ENCODE results near the gene CDH10. TPM values are rescaled to one million over a fixed set of nuclear protein-coding genes. Genes with fewer than 3 reads are reported as not detected.

CDH10 gene
- total and polyA plus RNA-seq, 2 donors (not counting 3 experiments of a cell fraction or from before 2014, with no cell fraction given) = 0.07 TPM; not detected in 1

GRCh38 chr5:24496268-24496667, 148.5 kb downstream of the CDH10 start:
- no peak overlapping the region for H3K4me2 ChIP-seq (ENCODE audit: insufficient read depth, low read length)
- POLR2A ChIA-PET = no interaction called here
- no peak for TF ChIP-seq CTCF (IDR thresholded peaks at IDR 0.05; ENCODE audit: extremely low read depth in 1 of 2, insufficient read depth in 1 of 2, low read depth in 1 of 2, low read length in 2 of 2)
- TF ChIP-seq JUN (IDR thresholded peaks at IDR 0.05; ENCODE audit: borderline replicate concordance, insufficient read depth, insufficient read length, low read depth) = no peak
- TF ChIP-seq POLR2AphosphoS5 (IDR thresholded peaks at IDR 0.05; ENCODE audit: insufficient read depth, low read depth, low read length) = no peak
- no peak for TF ChIP-seq MAX (IDR thresholded peaks at IDR 0.05; ENCODE audit: insufficient read depth, insufficient read length)
- no peak for TF ChIP-seq MYC (IDR thresholded peaks at IDR 0.05; ENCODE audit: low read depth, low read length)
- no peak for TF ChIP-seq POLR2A (IDR thresholded peaks at IDR 0.05; ENCODE audit: low read depth, low read length)
- TF ChIP-seq EZH2 (IDR thresholded peaks at IDR 0.05; ENCODE audit: borderline replicate concordance, low read depth, low read length, severe bottlenecking) = no peak
- TF ChIP-seq FOS (IDR thresholded peaks at IDR 0.05; ENCODE audit: borderline replicate concordance, insufficient read depth, low read length) = no peak
- TF ChIP-seq GATA2 (IDR thresholded peaks at IDR 0.05; ENCODE audit: insufficient read depth, insufficient read length, low read depth, low read length) = no peak
- DNase-seq (ENCODE audit: low read depth, low spot score) (no peak), FAIRE-seq (no peak)
- intact Hi-C loops (cut with micrococcal nuclease) (no loop called here), dilution Hi-C loops (cut with MboI; ENCODE audit: extremely low pct_ligation_motif_present, low sequenced_read_pairs) (no loop called here)
- no peak overlapping the region for H2AFZ ChIP-seq (ENCODE audit: low read depth, low read length)
- H4K20me1 ChIP-seq (replicated peaks; ENCODE audit: control insufficient read depth, extremely low read depth, insufficient read depth, low read length) = no peaks in the 10 kb centered on the region
- no peak overlapping the region for H3K4me3 ChIP-seq (replicated peaks in 1 of 3; ENCODE audit: insufficient read depth in 1 of 3, low read depth in 1 of 3, low read length in 3 of 3)
- H3K4me1 ChIP-seq (ENCODE audit: control insufficient read depth, extremely low read depth, insufficient read depth, low read length) = no peaks in the 10 kb centered on the region
- H3K9me1 ChIP-seq (replicated peaks; ENCODE audit: control insufficient read depth, extremely low read depth, insufficient read depth, low read length) = no peaks in the 10 kb centered on the region
- BruUV-seq (replicated peaks) = no TSS peak
- no peaks in the 10 kb centered on the region for H3K79me2 ChIP-seq (ENCODE audit: control insufficient read depth, insufficient read depth, low read length)
- H3K9ac ChIP-seq (replicated peaks; ENCODE audit: extremely low read depth, insufficient read depth, low read length) = no peak overlapping the region
- H3K36me3 ChIP-seq (ENCODE audit: control insufficient read depth in 2 of 2, extremely low read depth in 1 of 2, insufficient read depth in 2 of 2, low read length in 2 of 2) = no peaks in the 10 kb centered on the region
- peaks cover 4% of the 10 kb centered on the region for H3K9me3 ChIP-seq (replicated peaks; ENCODE audit: control insufficient read depth, insufficient read depth, low read length)
- CTCF ChIA-PET = no interaction called here
- no peaks in the 10 kb centered on the region for H3K27me3 ChIP-seq (ENCODE audit: control insufficient read depth in 2 of 2, insufficient read depth in 2 of 2, low read length in 2 of 2)
- H3K27ac ChIP-seq (ENCODE audit: insufficient read depth, low read depth, low read length) = no peak overlapping the region
